Activated naive CD4-positive, alpha-beta T cell treated with anti-CD3 and anti-CD28 coated beads, Interleukin-2, amount 50 U/mL, for 72 hours (primary cell): Measurements from ENCODE around the gene TBPL1. TPM values are rescaled to one million over a fixed set of nuclear protein-coding genes. Genes with fewer than 3 reads are reported as not detected.

ENCODE experiments used
- total RNA-seq, 2 donors: library from RNA; stranded (reverse); gene quantifications; one replicate each; pipeline ENCODE4 v1.2.3, GENCODE V29; 2022

Gene TBPL1
- total RNA-seq, 2 donors from 2014 or later = 11.9 to 24.4 TPM

Other genes starting within 250 kb of the TBPL1 start
- not detected for gene TCF21, start 64.1 kb upstream of the TBPL1 start, total RNA-seq
- gene SLC2A12, start 99.4 kb downstream of the TBPL1 start, total RNA-seq = under 1 TPM; 0.18 to 0.51 TPM